ENCODE results near the gene RBM33. TPM values are rescaled to one million over a fixed set of nuclear protein-coding genes. Genes with fewer than 3 reads are reported as not detected.

Gene RBM33
- total RNA-seq, 2 experiments from 2014 or later = 67.6 to 81.1 TPM

GRCh38 chr7:155694851-155695250 lies 50.4 kb downstream of the RBM33 start:
- no peak for ATAC-seq
- Mint-ChIP-seq H3K27ac (peak overlapping the region; percentile 12), H3K27me3 (no peaks in the 10 kb centered on the region), H3K4me1 (peaks cover 73% of the 10 kb centered on the region), H3K9me3 (ENCODE audit: low read depth) (no peaks in the 10 kb centered on the region), H3K4me3 (no peak overlapping the region), H3K36me3 (ENCODE audit: low read depth) (peaks cover 21% of the 10 kb centered on the region)
- no peak for DNase-seq
- POLR2A ChIA-PET = no interaction called here
- CTCF ChIA-PET = interaction anchor here (2.2 kb wide), 1 partner anchor 10 kb away, joined by 5 read pairs; no protein-coding TSS in a partner anchor
- intact Hi-C loops (cut with DNase I, micrococcal nuclease) = no loop called here

DNA sequence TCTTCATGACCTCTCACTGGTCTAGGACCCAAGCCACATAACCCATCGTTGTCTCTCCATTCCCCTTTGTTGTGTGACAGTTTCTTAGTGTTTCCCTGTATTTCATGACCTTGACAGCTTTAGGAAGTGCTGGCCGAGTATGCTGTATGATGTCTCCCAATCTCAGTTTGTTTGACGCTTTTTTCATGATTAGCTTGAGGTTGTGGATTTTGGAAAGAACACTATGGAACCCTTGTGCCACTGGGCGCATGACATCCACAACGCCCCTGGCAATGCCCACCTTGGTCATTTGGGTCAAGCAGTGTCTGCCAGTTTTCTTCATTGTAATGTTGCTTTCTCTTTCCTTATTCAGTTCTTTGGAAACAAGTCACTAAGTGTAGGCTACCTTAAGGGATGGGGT lies 52.3 kb downstream of the RBM33 start:
- DNase-seq (no peak), ATAC-seq (no peak)
- H3K4me3 Mint-ChIP-seq = no peak overlapping the region
- H3K4me1 Mint-ChIP-seq = peaks cover 57% of the 10 kb centered on the region
- ChIA-PET CTCF (no interaction called here), POLR2A (no interaction called here)
- no peaks in the 10 kb centered on the region for H3K9me3 Mint-ChIP-seq (ENCODE audit: low read depth)
- no peaks in the 10 kb centered on the region for H3K27me3 Mint-ChIP-seq
- peaks cover 20% of the 10 kb centered on the region for H3K36me3 Mint-ChIP-seq (ENCODE audit: low read depth)
- H3K27ac Mint-ChIP-seq = peak overlapping the region; percentile 40
- intact Hi-C loops (cut with DNase I, micrococcal nuclease) = no loop called here

DNA sequence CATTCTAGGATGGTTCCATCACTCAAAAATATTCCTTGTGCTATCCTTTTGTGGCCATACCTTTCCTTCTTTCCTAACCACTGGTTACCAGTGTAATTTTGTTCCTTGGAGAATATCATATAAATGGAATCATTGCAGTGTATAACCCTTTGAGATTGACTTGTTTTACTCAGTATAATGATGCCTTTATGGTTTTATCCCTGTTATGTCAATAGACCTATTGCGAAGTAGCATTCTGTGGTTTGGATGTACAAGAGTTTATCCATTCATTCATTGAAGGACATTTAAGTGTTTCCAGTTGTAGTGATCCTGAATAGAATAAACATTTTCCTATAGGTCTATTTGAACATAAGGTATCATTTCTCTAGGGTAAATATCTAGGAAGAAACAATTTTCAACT lies 54.2 kb downstream of the RBM33 start:
- ATAC-seq = no peak
- Mint-ChIP-seq H3K36me3 (ENCODE audit: low read depth) (peaks cover 32% of the 10 kb centered on the region), H3K4me1 (peaks cover 53% of the 10 kb centered on the region), H3K4me3 (no peak overlapping the region), H3K27ac (no peak overlapping the region), H3K9me3 (ENCODE audit: low read depth) (no peaks in the 10 kb centered on the region), H3K27me3 (no peaks in the 10 kb centered on the region)
- DNase-seq = no peak
- ChIA-PET POLR2A (no interaction called here), CTCF (interaction anchor here (0.7 to 1.1 kb wide), 2 partner anchors 33 kb away, joined by 3 to 5 read pairs; no protein-coding TSS in a partner anchor)
- intact Hi-C loops (cut with DNase I, micrococcal nuclease) = no loop called here

- Mint-ChIP-seq H3K4me1 (peaks cover 49% of the 10 kb centered on the region), H3K27ac (no peak overlapping the region)
- POLR2A ChIA-PET = no interaction called here
Measured at GRCh38 chr7:155699180-155699579, 54.7 kb downstream of the RBM33 start.

DNA sequence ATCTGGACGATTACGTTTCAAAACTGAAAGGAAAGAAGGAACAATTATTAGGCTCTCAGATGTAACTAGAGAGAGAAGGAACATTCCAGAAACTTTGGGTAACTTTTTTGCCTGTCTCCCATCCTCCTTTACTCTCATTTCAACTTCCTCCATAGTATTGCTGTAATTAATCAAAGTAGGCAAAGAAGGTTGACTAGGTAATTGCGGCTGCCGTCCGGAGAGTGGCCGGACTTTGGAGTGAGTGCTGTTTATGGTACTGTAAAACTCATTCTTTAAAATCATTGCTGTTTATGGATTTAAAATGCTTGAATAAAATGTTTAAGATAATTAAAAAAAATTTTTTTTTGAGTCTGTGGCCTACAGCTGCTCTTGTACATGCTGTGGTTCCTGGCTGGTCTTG lies 56.4 kb downstream of the RBM33 start:
- Mint-ChIP-seq H3K36me3 (ENCODE audit: low read depth) (peaks cover 35% of the 10 kb centered on the region), H3K9me3 (ENCODE audit: low read depth) (no peaks in the 10 kb centered on the region), H3K4me1 (peaks cover 37% of the 10 kb centered on the region), H3K27ac (no peak overlapping the region), H3K4me3 (no peak overlapping the region), H3K27me3 (no peaks in the 10 kb centered on the region)
- intact Hi-C loops (cut with DNase I, micrococcal nuclease) = no loop called here
- CTCF ChIA-PET = interaction anchor here (0.6 to 1.1 kb wide), 3 partner anchors 8 to 332 kb away, joined by 3 to 6 read pairs (median 3); no protein-coding TSS in a partner anchor
- no peak for DNase-seq
- POLR2A ChIA-PET = no interaction called here
- no peak for ATAC-seq

More at GRCh38 chr7:155699180-155699579, 54.7 kb downstream of the RBM33 start:
- intact Hi-C loops (cut with DNase I, micrococcal nuclease) = no loop called here
- ATAC-seq (no peak), DNase-seq (no peak)
- H3K4me3 Mint-ChIP-seq = no peak overlapping the region
- no peaks in the 10 kb centered on the region for H3K27me3 Mint-ChIP-seq
- no peaks in the 10 kb centered on the region for H3K9me3 Mint-ChIP-seq (ENCODE audit: low read depth)
- CTCF ChIA-PET = interaction anchor here (1.1 kb wide), 1 partner anchor 32 kb away, joined by 5 read pairs; no protein-coding TSS in a partner anchor
- peaks cover 35% of the 10 kb centered on the region for H3K36me3 Mint-ChIP-seq (ENCODE audit: low read depth)

- ATAC-seq = peak; percentile 33
- Mint-ChIP-seq H3K9me3 (ENCODE audit: low read depth) (no peaks in the 10 kb centered on the region), H3K27me3 (no peaks in the 10 kb centered on the region), H3K36me3 (ENCODE audit: low read depth) (peaks cover 39% of the 10 kb centered on the region), H3K4me1 (peaks cover 26% of the 10 kb centered on the region), H3K4me3 (no peak overlapping the region), H3K27ac (peak overlapping the region; percentile 32)
- POLR2A ChIA-PET = no interaction called here
- DNase-seq = no peak
- CTCF ChIA-PET = interaction anchor here (1.1 to 1.6 kb wide), 2 partner anchors 9 to 14 kb away, joined by 4 to 6 read pairs; no protein-coding TSS in a partner anchor
- intact Hi-C loops (cut with DNase I, micrococcal nuclease) = no loop called here
Measured at GRCh38 chr7:155701972-155702544, 57.6 kb downstream of the RBM33 start.

GRCh38 chr7:155702616-155703015 lies 58.2 kb downstream of the RBM33 start:
- peak overlapping the region; percentile 45 for H3K27ac Mint-ChIP-seq
- no peak overlapping the region for H3K4me3 Mint-ChIP-seq
- CTCF ChIA-PET = interaction anchor here (1.0 to 1.6 kb wide), 2 partner anchors 13 to 34 kb away, joined by 3 to 4 read pairs; no protein-coding TSS in a partner anchor
- POLR2A ChIA-PET = no interaction called here
- DNase-seq = no peak
- peaks cover 41% of the 10 kb centered on the region for H3K36me3 Mint-ChIP-seq (ENCODE audit: low read depth)
- H3K27me3 Mint-ChIP-seq = no peaks in the 10 kb centered on the region
- H3K9me3 Mint-ChIP-seq (ENCODE audit: low read depth) = no peaks in the 10 kb centered on the region
- ATAC-seq = peak; percentile 19
- peaks cover 25% of the 10 kb centered on the region for H3K4me1 Mint-ChIP-seq
- intact Hi-C loops (cut with DNase I, micrococcal nuclease) = no loop called here

DNA sequence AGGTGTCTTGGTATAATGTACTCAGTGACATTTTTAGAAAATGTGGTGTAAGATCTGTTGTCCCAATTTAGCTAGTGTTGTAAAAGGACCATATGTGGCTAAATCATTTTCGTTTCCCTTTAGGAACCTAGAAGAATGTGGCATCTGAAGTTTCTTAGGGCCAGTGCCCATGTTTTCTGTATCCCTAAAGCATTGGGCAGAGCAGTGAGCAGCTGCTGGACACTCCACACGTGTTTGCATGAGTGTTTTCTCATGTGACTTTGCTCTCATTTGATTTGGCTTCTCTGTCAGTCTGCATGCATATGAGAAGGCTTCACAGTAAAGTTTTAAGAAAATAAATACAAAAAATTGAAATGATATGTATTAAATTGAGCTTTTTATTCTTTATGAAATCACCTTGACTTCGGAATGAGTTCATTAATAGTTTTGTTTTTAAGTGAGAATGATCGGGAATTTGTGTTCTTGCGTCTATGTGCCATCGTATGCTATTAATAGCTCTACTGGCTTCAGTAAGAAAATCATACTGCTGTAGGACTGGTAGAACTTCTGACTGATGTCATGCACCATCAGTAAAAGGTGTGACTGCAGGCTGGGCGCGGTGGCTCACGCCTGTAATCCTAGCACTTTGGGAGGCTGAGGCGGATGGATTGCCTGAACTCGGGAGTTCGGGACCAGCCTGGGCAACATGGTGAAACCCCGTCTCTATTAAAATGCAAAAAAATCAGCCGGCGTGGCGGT lies 61.3 kb downstream of the RBM33 start:
- ChIA-PET POLR2A (no interaction called here), CTCF (no interaction called here)
- ATAC-seq (no peak), DNase-seq (no peak)
- Mint-ChIP-seq H3K4me3 (no peak overlapping the region), H3K4me1 (peaks cover 12% of the 10 kb centered on the region), H3K27ac (no peak overlapping the region), H3K9me3 (ENCODE audit: low read depth) (no peaks in the 10 kb centered on the region), H3K36me3 (ENCODE audit: low read depth) (peaks cover 36% of the 10 kb centered on the region), H3K27me3 (no peaks in the 10 kb centered on the region)
- intact Hi-C loops (cut with DNase I, micrococcal nuclease) = no loop called here

DNA sequence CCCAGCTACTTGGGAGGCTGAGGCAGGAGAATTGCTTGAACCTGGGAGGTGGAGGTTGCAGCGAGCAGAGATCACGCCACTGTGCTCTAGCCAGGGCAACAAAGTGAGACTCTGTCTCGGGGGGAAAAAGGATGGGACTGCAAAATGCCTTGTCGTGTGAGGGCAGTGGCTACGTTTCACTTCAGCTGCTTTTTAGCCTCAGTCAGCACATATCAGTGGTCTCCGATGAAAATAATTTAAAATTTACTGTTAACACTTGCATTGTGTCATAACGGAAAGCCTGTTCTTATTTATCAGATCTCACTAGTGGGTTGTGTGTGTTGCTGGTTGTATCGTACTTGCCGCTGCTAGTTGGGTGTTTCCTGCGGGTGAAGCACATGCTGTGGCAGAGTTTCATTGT lies 61.9 kb downstream of the RBM33 start:
- H3K4me3 Mint-ChIP-seq = no peak overlapping the region
- peaks cover 12% of the 10 kb centered on the region for H3K4me1 Mint-ChIP-seq
- DNase-seq (no peak), ATAC-seq (no peak)
- intact Hi-C loops (cut with DNase I, micrococcal nuclease) = no loop called here
- H3K27ac Mint-ChIP-seq = no peak overlapping the region
- CTCF ChIA-PET = no interaction called here
- H3K36me3 Mint-ChIP-seq (ENCODE audit: low read depth) = peaks cover 37% of the 10 kb centered on the region
- POLR2A ChIA-PET = no interaction called here
- H3K9me3 Mint-ChIP-seq (ENCODE audit: low read depth) = no peaks in the 10 kb centered on the region
- no peaks in the 10 kb centered on the region for H3K27me3 Mint-ChIP-seq

DNA sequence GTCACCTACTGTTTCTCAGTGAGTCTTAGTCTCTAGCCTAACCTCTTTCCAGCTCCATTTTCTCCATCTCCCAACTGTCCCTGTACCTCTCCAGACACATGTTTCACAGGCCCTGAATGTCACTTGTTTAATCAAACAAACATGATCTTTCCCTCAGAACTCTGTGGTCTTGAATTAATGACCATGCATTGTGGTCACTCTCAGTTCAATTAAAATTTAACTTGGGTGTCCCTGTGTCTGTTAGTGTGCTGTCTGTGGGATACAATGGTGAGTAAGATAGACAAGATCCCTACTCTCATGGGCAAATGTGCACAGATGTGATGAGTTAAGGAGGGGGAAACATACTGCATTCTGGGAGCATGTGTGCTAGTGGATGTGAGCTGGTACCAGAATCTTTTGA lies 65.0 kb downstream of the RBM33 start:
- Mint-ChIP-seq H3K9me3 (ENCODE audit: low read depth) (no peaks in the 10 kb centered on the region), H3K36me3 (ENCODE audit: low read depth) (peaks cover 36% of the 10 kb centered on the region), H3K27me3 (no peaks in the 10 kb centered on the region), H3K27ac (no peak overlapping the region), H3K4me1 (peaks cover 7% of the 10 kb centered on the region), H3K4me3 (no peak overlapping the region)
- ATAC-seq (no peak), DNase-seq (no peak)
- intact Hi-C loops (cut with DNase I, micrococcal nuclease) = no loop called here
- POLR2A ChIA-PET = no interaction called here
- CTCF ChIA-PET = interaction anchor here (1.3 kb wide), 1 partner anchor 13 kb away, joined by 4 read pairs; no protein-coding TSS in a partner anchor

DNA sequence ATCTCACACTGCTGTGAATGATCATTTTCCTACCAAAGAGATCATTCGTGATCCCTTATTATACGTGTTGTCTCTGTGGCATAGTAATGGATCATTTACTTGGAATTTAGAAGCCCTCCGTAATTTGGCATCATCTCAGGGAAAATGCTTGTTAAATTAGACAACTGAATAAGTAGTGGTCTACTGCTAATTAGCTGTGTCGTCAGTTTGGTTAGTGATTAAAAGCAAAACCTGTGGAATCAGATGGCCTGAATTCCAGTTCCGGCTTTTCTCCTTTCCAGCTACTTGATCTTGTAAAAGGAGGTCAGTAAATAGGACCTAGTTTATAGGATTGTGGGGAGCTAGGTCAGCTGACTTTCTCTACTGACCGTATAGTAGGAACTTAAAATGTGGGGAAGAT lies 65.6 kb downstream of the RBM33 start:
- peaks cover 7% of the 10 kb centered on the region for H3K4me1 Mint-ChIP-seq
- no peaks in the 10 kb centered on the region for H3K27me3 Mint-ChIP-seq
- ChIA-PET CTCF (no interaction called here), POLR2A (no interaction called here)
- H3K36me3 Mint-ChIP-seq (ENCODE audit: low read depth) = peaks cover 36% of the 10 kb centered on the region
- DNase-seq (no peak), ATAC-seq (no peak)
- no peaks in the 10 kb centered on the region for H3K9me3 Mint-ChIP-seq (ENCODE audit: low read depth)
- no peak overlapping the region for H3K4me3 Mint-ChIP-seq
- no peak overlapping the region for H3K27ac Mint-ChIP-seq
- intact Hi-C loops (cut with DNase I, micrococcal nuclease) = no loop called here

DNA sequence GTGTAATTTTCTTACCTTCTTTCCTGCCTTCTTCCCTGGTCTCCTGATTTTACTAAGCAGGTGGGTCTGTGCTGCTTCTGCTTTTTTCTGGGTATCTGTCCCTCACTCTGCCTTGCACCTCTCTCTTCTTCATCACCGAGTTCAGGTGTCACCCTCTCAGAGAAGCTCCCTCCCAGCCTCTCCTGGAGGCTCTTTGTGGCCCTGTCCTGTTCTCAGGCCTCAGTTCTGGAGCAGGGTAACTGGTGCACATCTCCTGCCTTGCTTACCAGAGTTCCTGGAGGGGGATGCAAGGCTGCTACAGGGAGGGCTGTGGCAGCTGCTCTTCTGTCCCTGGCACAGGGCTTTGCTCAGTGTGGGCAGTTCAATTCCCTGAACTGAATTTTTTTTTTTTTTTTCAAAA lies 66.1 kb downstream of the RBM33 start:
- no peaks in the 10 kb centered on the region for H3K9me3 Mint-ChIP-seq (ENCODE audit: low read depth)
- intact Hi-C loops (cut with DNase I, micrococcal nuclease) = no loop called here
- no peak overlapping the region for H3K4me3 Mint-ChIP-seq
- H3K36me3 Mint-ChIP-seq (ENCODE audit: low read depth) = peaks cover 32% of the 10 kb centered on the region
- ATAC-seq (no peak), DNase-seq (no peak)
- ChIA-PET CTCF (no interaction called here), POLR2A (no interaction called here)
- peaks cover 7% of the 10 kb centered on the region for H3K4me1 Mint-ChIP-seq
- H3K27ac Mint-ChIP-seq = no peak overlapping the region
- H3K27me3 Mint-ChIP-seq = no peaks in the 10 kb centered on the region
